Measurements from ENCODE around the gene SNX20. TPM values are rescaled to one million over a fixed set of nuclear protein-coding genes. Genes with fewer than 3 reads are reported as not detected.

SNX20 gene
- total RNA-seq, 1 donor from 2014 or later = not detected

DNA sequence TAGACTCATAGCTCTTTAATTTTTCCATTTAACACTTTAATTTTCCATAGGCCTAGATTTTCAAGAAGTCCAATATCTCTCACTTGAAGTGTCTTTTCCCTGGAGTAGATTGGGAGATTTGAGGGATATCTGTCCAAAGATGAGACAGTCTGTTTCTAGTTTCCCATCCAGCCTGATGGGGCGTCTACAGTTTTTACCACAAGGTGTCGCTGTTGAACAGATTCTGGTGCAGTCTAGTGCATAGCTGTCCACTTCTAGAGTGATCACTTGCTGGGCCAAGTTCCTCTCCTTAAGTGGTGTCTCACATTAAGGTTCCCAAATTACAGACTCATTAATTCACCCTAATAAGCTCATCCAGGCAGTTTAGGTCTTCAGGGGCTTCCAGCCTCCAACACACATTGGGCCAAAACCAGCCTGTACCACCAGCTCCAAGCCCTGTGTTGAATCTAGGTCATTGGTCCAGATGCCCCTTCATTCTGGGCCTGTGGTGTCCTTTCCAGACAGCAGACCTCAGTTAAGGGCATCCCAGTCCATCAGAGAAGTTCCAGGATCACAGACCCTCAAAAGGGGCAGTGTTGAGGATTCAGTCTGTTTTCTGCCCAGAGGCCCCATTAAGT lies 9.4 kb downstream of the SNX20 start:
- TF ChIP-seq CTCF (conservative IDR thresholded peaks at IDR 0.05) = peak; percentile 75
- peaks cover 8% of the 10 kb centered on the region for H3K9me3 Mint-ChIP-seq
- peaks cover 18% of the 10 kb centered on the region for H3K4me1 Mint-ChIP-seq (ENCODE audit: unreplicated experiment)
- H3K4me3 Mint-ChIP-seq = no peak overlapping the region
- peaks cover 6% of the 10 kb centered on the region for H3K36me3 Mint-ChIP-seq
- no peak overlapping the region for H3K27ac Mint-ChIP-seq
- DNase-seq (ENCODE audit: extremely low spot score, unreplicated experiment) = no peak
- H3K27me3 Mint-ChIP-seq = no peaks in the 10 kb centered on the region

DNA sequence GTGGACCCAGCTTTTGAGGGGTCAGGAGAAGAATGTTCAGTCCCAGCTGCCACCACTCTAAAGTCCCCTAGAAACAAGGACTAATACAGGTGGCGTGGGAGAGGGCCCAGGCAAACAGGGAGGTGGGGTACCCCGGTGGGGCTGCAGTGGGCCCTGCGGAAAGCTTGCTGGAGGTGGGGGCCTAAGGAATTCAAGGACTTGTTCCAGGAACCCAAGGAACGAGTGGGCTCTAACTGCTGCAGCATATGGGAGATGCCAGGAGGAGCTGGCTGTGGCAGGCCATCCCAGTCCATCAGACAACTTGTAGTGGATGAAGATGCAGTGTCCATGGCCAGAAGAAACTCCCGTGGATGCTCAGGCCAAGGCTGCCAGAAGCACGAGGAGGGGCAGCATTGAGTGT lies 10.6 kb downstream of the SNX20 start:
- no peak for DNase-seq (ENCODE audit: extremely low spot score, unreplicated experiment)
- no peaks in the 10 kb centered on the region for H3K27me3 Mint-ChIP-seq
- no peak overlapping the region for H3K27ac Mint-ChIP-seq
- no peak overlapping the region for H3K4me3 Mint-ChIP-seq
- H3K36me3 Mint-ChIP-seq = peaks cover 6% of the 10 kb centered on the region
- peaks cover 19% of the 10 kb centered on the region for H3K4me1 Mint-ChIP-seq (ENCODE audit: unreplicated experiment)
- TF ChIP-seq CTCF (conservative IDR thresholded peaks at IDR 0.05) = no peak
- peaks cover 8% of the 10 kb centered on the region for H3K9me3 Mint-ChIP-seq

DNA sequence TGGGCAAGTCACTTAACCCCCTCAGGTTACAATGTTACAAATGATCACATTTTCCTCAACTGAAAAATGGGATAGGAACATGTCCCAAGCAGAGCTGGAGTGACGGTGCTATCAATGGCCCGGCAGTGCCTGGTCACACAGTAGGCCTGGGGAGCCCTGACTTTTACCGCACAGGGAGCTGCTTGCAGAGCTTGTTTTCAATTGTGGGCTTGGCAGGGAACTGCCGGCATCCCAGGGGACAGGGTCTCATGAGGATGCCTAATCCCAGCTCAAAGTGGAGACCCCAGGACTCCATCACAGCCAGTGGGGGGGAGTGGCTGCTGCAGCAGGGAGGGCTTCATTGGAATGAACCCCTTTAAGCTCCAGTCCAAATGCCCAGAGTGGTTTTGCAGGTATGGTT lies 11.4 kb downstream of the SNX20 start:
- H3K4me1 Mint-ChIP-seq (ENCODE audit: unreplicated experiment) = peaks cover 22% of the 10 kb centered on the region

GRCh38 chr16:50668368-50669008 lies 12.6 kb downstream of the SNX20 start:
- Mint-ChIP-seq H3K36me3 (peaks cover 6% of the 10 kb centered on the region), H3K9me3 (peaks cover 8% of the 10 kb centered on the region), H3K27ac (peak overlapping the region; percentile 54), H3K4me3 (peak overlapping the region; percentile 1), H3K4me1 (ENCODE audit: unreplicated experiment) (peaks cover 22% of the 10 kb centered on the region), H3K27me3 (no peaks in the 10 kb centered on the region)
- no peak for TF ChIP-seq CTCF (conservative IDR thresholded peaks at IDR 0.05)
- DNase-seq (ENCODE audit: extremely low spot score, unreplicated experiment) = no peak

More for the DNA sequence above, 11.4 kb downstream of the SNX20 start:
- TF ChIP-seq CTCF (conservative IDR thresholded peaks at IDR 0.05) = no peak
- Mint-ChIP-seq H3K4me3 (no peak overlapping the region), H3K27ac (no peak overlapping the region), H3K9me3 (peaks cover 8% of the 10 kb centered on the region), H3K27me3 (no peaks in the 10 kb centered on the region), H3K36me3 (peaks cover 6% of the 10 kb centered on the region)
- no peak for DNase-seq (ENCODE audit: extremely low spot score, unreplicated experiment)

- Mint-ChIP-seq H3K4me1 (ENCODE audit: unreplicated experiment) (peaks cover 22% of the 10 kb centered on the region), H3K27me3 (no peaks in the 10 kb centered on the region), H3K9me3 (peaks cover 8% of the 10 kb centered on the region), H3K27ac (peak overlapping the region; percentile 54), H3K4me3 (peak overlapping the region; percentile 1), H3K36me3 (peaks cover 6% of the 10 kb centered on the region)
- no peak for TF ChIP-seq CTCF (conservative IDR thresholded peaks at IDR 0.05)
- no peak for DNase-seq (ENCODE audit: extremely low spot score, unreplicated experiment)
Observed at GRCh38 chr16:50667497-50668367, 13.4 kb downstream of the SNX20 start.
